Measurements from ENCODE around the gene NOS1AP. TPM values are rescaled to one million over a fixed set of nuclear protein-coding genes. Genes with fewer than 3 reads are reported as not detected.

Gene NOS1AP
- total RNA-seq, 2 donors from 2014 or later = 0.13 TPM; not detected in 1

DNA sequence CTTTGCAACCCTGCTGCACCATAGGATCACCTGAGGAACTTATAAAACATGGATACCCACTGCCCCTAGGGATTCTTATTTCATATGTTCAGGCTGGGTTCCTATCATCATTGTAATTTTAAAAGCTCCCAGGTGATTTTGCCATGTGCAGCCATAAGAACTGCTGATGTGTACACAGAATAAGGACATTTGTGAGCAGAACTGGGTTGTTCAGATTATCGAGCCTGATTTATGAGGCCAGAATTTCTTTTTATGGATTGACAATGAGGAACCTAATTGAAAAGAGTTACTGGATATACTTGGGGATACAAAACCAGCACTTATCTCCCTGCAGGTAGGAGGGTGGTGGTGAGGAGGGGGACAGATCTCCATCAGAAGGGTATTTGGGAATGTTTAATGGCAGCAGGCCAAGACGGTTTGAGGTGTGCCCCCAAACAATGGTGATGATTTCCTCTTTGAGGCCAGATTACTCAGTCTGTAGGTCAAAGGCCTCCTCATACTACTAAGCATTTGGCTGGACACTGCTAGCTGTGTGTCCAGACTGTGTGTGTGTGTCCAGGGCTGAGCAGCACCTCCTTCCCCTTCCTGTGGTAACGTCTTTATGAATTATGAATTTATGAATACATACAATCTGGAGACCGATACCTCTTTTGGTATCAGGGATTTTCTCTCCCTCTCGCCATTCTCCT, 18.9 kb downstream of the NOS1AP start:
- H3K27me3 Mint-ChIP-seq = peaks cover 21% of the 10 kb centered on the region
- H3K27ac Mint-ChIP-seq = no peak overlapping the region
- no peaks in the 10 kb centered on the region for H3K9me3 Mint-ChIP-seq
- H3K36me3 Mint-ChIP-seq (ENCODE audit: low read depth) = no peaks in the 10 kb centered on the region
- no peak overlapping the region for H3K4me3 Mint-ChIP-seq
- no peak for ATAC-seq (replicated peaks)
- H3K4me1 Mint-ChIP-seq = no peaks in the 10 kb centered on the region

DNA sequence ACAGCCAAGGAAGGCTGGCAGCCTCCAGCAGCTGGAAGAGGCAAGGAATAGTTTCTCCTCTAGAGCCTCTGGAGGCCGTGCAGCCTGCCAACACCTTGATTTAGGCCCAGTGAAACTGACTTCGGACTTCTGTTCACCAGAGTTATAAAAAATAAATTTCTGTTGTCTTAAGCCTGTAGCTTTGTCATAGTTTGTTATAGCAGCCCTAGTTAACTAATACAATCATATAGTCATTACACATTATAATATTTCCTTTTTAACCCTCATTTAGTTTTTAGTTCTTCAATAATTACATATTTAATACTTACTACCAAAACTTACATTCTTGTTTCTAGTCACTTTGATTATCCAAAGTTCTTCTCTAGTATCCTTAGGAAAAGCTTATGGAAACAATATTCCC, 20.3 kb downstream of the NOS1AP start:
- H3K9me3 Mint-ChIP-seq = no peaks in the 10 kb centered on the region
- H3K4me3 Mint-ChIP-seq = no peak overlapping the region
- H3K27ac Mint-ChIP-seq = no peak overlapping the region
- peaks cover 17% of the 10 kb centered on the region for H3K27me3 Mint-ChIP-seq
- no peak for ATAC-seq (replicated peaks)
- H3K4me1 Mint-ChIP-seq = no peaks in the 10 kb centered on the region
- H3K36me3 Mint-ChIP-seq (ENCODE audit: low read depth) = no peaks in the 10 kb centered on the region

DNA sequence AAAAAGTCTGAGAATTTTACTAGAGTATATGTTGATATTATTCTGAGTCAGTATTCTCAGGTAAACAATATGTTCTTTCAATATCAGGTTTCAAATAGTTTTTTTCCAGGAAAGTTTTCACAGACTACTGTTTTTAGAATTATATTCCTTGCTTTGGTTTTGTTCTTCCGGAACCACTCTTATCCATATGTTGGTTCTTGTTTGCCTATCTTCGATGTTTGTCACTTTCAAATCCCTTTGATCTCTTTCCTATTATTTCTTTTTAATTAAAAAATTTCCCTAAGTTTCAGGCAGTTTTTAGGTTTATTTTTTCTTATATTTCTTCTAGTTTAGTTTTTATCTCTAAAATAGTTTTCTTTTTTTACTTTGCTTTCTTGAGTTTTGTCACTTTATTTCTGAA, 20.9 kb downstream of the NOS1AP start:
- no peak for ATAC-seq (replicated peaks)
- no peaks in the 10 kb centered on the region for H3K9me3 Mint-ChIP-seq
- H3K36me3 Mint-ChIP-seq (ENCODE audit: low read depth) = no peaks in the 10 kb centered on the region
- no peaks in the 10 kb centered on the region for H3K4me1 Mint-ChIP-seq
- peaks cover 12% of the 10 kb centered on the region for H3K27me3 Mint-ChIP-seq
- H3K4me3 Mint-ChIP-seq = no peak overlapping the region
- no peak overlapping the region for H3K27ac Mint-ChIP-seq

DNA sequence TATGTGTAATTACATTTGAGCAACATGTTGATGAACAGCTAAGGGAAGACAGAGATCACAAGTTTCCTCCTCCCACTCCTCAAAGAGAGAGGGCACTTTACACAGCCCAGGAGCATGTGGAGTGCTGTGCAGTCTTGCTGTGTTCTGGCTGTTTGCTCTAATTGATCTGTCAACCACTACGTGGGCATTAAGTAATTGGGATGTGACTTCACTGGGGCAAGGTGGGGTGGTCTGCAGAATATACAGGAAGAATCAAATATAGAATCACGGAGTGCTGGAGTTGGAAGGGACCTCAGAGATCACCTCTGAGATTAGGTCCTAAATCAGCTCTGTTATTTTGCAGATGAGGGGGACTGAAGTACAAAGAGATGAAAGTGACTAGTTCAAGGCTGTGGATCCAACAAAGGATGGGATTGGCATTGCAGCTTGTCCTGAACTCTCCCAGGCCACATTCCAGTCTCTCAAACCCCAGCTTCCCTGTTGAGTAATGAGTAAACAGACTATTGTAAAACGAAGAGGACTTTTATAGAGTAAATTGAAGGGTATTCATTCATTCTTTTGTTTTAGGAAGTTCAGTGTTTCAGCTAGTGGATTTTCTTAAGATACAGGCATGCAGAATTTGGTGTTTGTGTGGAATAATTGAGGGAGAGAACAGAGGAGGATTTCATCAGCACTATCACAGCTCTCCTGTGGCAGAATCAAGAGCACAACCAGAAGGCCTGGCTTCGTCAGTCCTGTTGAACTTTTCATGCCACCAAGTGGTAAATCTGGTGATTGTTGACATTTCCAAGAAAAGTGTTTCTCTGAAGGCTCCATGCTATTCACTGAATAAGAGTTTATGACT, 22.4 kb downstream of the NOS1AP start:
- H3K36me3 Mint-ChIP-seq (ENCODE audit: low read depth) = no peaks in the 10 kb centered on the region
- H3K4me3 Mint-ChIP-seq = no peak overlapping the region
- ATAC-seq (replicated peaks) = no peak
- no peaks in the 10 kb centered on the region for H3K9me3 Mint-ChIP-seq
- H3K27ac Mint-ChIP-seq = no peak overlapping the region
- H3K4me1 Mint-ChIP-seq = no peaks in the 10 kb centered on the region
- peaks cover 3% of the 10 kb centered on the region for H3K27me3 Mint-ChIP-seq

DNA sequence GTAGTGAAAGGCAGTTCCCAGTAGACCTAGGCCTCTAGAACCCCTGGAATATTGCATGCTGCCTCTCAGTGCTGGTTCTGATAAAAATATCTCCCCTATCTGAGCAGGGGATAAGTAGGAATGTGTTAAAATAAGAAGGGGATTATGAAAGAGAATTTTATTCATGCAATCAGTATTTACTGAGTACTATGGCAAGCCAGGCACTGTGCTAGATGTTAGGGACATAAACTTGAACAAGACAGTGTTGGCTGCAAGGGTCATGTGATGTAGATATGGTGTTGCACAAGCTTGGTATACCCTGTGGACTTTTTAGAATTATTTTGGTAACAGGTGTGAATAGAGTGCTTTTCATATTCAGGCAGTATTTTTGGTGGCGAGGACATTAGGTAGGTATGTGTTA, 23.6 kb downstream of the NOS1AP start:
- H3K9me3 Mint-ChIP-seq = no peaks in the 10 kb centered on the region
- no peak overlapping the region for H3K4me3 Mint-ChIP-seq
- no peaks in the 10 kb centered on the region for H3K36me3 Mint-ChIP-seq (ENCODE audit: low read depth)
- H3K27ac Mint-ChIP-seq = no peak overlapping the region
- H3K27me3 Mint-ChIP-seq = peaks cover 3% of the 10 kb centered on the region
- no peaks in the 10 kb centered on the region for H3K4me1 Mint-ChIP-seq
- ATAC-seq (replicated peaks) = no peak

DNA sequence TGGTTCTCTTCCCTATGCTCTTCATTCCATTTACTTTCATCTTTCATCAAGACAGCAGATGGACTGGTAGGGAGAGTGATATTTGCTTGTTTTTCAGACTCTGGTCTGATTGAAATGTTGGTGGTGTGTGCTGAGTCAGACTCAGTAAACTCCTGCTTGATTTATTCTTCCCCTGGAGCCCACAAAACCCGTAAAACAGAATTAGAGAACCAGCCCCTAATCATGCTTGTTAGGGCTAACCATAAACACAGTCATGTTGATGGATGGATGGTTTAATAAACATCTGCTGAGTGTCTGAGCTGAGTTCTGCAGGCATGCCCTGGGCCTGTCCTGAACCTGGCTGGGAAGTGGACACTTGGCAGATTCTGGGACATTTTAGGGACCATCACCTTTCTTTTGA, 24.8 kb downstream of the NOS1AP start:
- H3K27me3 Mint-ChIP-seq = peaks cover 3% of the 10 kb centered on the region
- no peak overlapping the region for H3K27ac Mint-ChIP-seq
- no peak overlapping the region for H3K4me3 Mint-ChIP-seq
- no peaks in the 10 kb centered on the region for H3K9me3 Mint-ChIP-seq
- ATAC-seq (replicated peaks) = no peak
- H3K4me1 Mint-ChIP-seq = no peaks in the 10 kb centered on the region
- H3K36me3 Mint-ChIP-seq (ENCODE audit: low read depth) = no peaks in the 10 kb centered on the region

DNA sequence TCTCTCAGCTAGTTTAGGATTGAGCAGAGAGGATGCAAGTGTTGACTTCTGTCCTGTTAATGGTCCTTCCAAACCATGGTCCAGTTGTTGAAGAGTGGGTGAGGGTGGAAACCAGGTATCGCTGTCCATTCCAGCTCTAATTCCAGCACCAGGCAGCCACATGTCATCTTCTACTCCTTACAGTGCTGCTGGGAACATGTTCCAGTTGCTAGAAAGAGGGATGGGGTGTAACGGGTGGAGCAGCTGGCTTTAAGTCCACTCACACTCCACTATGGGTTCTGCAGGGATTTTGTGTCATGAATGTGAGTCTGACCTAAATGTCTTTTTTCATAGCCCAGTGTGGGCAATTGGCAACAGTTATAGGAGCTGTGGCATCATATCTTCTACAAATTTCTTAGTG, 25.2 kb downstream of the NOS1AP start:
- no peak for ATAC-seq (replicated peaks)
- Mint-ChIP-seq H3K4me1 (no peaks in the 10 kb centered on the region), H3K36me3 (ENCODE audit: low read depth) (no peaks in the 10 kb centered on the region), H3K4me3 (no peak overlapping the region), H3K9me3 (no peaks in the 10 kb centered on the region), H3K27ac (no peak overlapping the region), H3K27me3 (peaks cover 3% of the 10 kb centered on the region)

DNA sequence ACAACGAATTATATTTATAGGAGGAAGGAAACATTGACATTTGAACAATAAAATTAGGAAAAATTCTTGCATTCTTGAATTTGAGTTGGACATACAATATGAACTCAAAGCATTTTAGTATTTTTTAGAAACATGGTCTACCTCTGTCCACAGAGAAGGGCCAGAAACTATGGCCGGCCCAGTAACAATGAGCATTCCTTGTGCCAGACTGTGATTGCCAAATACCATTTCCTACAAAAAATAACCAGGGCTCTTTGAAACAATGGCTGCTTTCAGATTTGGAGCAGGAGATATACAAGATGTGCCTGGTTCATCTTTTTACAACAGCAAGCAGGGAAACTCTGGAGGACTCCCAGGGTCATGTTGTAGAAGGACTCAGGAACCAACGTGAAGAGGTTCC, 38.4 kb downstream of the NOS1AP start:
- Mint-ChIP-seq H3K27ac (no peak overlapping the region), H3K4me1 (no peaks in the 10 kb centered on the region), H3K36me3 (ENCODE audit: low read depth) (no peaks in the 10 kb centered on the region), H3K4me3 (no peak overlapping the region), H3K27me3 (peaks cover 46% of the 10 kb centered on the region), H3K9me3 (peaks cover 15% of the 10 kb centered on the region)
- ATAC-seq (replicated peaks) = no peak

DNA sequence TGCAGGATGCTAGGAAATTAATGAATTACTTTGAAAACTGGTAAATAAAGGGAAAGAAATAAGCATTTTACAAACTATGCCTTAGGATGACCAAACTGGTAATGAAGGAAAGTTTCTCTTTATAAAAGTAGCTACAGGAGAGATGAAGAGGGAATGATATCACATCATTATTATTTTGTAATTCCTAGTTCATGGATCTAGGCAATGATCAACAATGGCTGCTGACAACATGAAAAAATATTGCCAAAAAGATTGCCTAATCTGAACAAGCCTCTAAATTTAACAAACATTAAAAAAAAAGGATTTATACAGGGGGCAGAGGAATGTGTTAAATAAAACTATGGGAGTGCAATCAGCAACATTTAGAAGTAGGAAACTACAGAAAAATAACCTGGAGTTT, 38.9 kb downstream of the NOS1AP start:
- Mint-ChIP-seq H3K4me1 (no peaks in the 10 kb centered on the region), H3K9me3 (peaks cover 15% of the 10 kb centered on the region), H3K4me3 (no peak overlapping the region), H3K36me3 (ENCODE audit: low read depth) (no peaks in the 10 kb centered on the region), H3K27me3 (peaks cover 42% of the 10 kb centered on the region), H3K27ac (no peak overlapping the region)
- no peak for ATAC-seq (replicated peaks)

DNA sequence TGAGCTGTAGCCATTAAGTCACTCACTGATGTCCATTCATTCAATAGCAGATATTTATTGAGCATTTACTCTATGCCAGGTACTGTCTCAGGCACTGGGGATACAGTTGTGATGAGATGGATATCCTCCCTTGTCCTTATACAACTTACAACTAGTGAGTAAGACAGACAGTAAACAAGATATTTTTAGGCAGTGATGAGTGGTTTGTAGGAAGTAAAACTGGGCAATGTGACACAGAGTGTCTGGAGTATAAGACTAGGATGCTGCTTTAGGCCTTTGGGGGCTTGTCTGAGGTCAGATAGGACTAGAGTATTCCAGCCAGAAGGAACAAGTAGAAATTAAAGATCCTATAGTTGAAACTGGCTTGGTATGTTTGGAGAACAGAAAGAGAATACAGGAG, 41.4 kb downstream of the NOS1AP start:
- ATAC-seq (replicated peaks) = no peak
- no peaks in the 10 kb centered on the region for H3K36me3 Mint-ChIP-seq (ENCODE audit: low read depth)
- no peak overlapping the region for H3K27ac Mint-ChIP-seq
- H3K9me3 Mint-ChIP-seq = peaks cover 10% of the 10 kb centered on the region
- H3K4me3 Mint-ChIP-seq = no peak overlapping the region
- H3K27me3 Mint-ChIP-seq = peaks cover 34% of the 10 kb centered on the region
- H3K4me1 Mint-ChIP-seq = no peaks in the 10 kb centered on the region

DNA sequence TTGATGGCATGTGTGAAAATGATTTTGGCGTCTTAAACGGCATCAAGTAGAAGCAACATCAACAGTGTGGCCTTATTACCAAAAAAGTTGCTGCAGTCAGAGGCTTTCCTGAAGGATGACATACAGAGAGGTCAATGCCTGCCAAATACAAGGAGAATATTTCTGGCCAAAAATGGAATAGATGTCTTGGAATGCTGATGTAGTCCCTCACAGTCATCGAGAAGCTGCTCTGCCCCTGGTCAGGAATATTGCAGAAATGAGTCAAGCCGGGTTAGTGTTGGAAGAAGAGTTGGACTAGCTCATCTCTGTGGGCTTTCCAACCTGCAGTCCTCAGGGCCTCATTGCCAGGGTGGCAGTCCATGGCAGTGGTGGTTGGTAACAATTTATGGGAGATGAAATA, 42.1 kb downstream of the NOS1AP start:
- Mint-ChIP-seq H3K4me1 (no peaks in the 10 kb centered on the region), H3K27me3 (peaks cover 27% of the 10 kb centered on the region), H3K36me3 (ENCODE audit: low read depth) (no peaks in the 10 kb centered on the region), H3K27ac (no peak overlapping the region), H3K9me3 (peaks cover 6% of the 10 kb centered on the region), H3K4me3 (no peak overlapping the region)
- ATAC-seq (replicated peaks) = no peak

DNA sequence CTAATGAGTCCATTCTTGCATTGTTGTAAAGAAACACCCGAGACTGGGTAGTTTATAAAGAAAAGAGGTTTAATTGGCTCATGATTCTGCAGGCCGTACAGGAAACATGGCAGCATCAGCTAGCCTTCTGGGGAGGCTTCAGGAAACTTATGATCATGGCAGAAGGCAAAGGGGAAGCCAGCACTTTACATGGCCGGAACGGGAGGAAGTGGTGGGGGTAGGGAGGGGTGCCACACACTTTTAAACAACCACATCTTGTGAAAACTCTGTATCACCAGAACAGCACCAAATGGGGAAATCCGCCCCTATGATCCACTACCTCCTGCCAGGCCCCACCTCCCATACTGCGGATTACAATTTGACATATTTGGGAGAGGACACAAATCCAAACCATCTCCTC, 43.9 kb downstream of the NOS1AP start:
- no peak overlapping the region for H3K27ac Mint-ChIP-seq
- H3K9me3 Mint-ChIP-seq = peaks cover 6% of the 10 kb centered on the region
- no peak overlapping the region for H3K4me3 Mint-ChIP-seq
- H3K36me3 Mint-ChIP-seq (ENCODE audit: low read depth) = no peaks in the 10 kb centered on the region
- H3K4me1 Mint-ChIP-seq = no peaks in the 10 kb centered on the region
- ATAC-seq (replicated peaks) = no peak
- H3K27me3 Mint-ChIP-seq = peaks cover 28% of the 10 kb centered on the region

DNA sequence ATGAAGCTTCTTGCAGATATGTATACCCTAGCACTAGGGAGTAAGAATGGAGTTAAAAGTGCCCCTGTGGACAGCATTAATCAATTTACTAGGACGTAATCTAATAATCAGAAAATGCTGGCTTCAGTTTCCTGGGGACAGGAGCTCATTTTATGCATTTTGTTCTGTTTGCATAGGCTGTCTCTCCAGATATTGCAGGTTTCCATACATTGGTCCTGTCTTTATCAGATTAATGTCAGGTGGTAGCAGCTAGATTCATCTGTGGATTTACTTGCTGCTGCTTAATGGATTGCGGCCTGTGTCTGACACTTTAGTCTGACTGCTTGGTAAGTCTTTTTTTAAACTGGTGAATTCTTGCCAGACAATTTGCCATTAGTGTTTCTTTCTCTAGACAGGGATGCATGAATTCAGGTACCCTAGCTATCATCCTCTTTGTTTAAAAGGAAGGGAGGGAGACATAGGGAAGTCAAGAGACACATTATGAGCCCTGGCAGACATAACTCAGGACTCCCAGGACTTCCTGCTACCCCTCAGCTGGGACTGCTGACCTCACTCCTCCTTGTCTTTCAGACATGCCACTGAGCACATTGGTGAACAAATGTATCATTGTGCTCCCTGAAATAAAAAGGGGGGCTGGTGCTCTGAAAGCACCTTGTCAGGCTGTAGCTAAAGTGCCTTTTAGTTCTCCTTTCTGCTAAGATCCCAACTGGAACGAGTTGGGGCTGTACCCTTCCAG, 47.7 kb downstream of the NOS1AP start:
- Mint-ChIP-seq H3K4me3 (no peak overlapping the region), H3K27me3 (peaks cover 17% of the 10 kb centered on the region), H3K27ac (no peak overlapping the region), H3K36me3 (ENCODE audit: low read depth) (no peaks in the 10 kb centered on the region), H3K4me1 (no peaks in the 10 kb centered on the region), H3K9me3 (no peaks in the 10 kb centered on the region)
- no peak for ATAC-seq (replicated peaks)

DNA sequence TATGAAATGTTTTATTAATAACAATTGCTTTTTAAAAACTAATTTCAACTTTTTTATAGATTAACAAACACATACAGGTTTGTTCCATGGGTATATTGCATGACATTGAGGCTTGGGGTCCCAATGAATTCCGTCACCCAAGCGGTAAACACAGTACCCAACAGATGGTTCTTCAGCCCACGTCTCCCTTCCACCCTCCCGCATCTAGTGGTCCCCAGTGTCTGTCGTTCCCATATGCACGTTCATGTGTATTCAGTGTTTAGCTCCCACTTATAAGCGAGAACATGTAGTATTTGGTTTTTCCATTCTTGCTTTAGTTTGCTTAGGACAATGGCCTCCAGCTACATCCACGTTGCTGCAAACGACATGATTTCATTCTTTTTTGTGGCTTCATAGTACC, 48.6 kb downstream of the NOS1AP start:
- H3K27me3 Mint-ChIP-seq = peaks cover 13% of the 10 kb centered on the region
- no peaks in the 10 kb centered on the region for H3K36me3 Mint-ChIP-seq (ENCODE audit: low read depth)

More for the DNA sequence above, 48.6 kb downstream of the NOS1AP start:
- Mint-ChIP-seq H3K27ac (no peak overlapping the region), H3K4me1 (no peaks in the 10 kb centered on the region), H3K9me3 (no peaks in the 10 kb centered on the region), H3K4me3 (no peak overlapping the region)
- no peak for ATAC-seq (replicated peaks)
